Smooth muscle cell (in vitro differentiated cells): ENCODE data around the gene GLCCI1. TPM values are rescaled to one million over a fixed set of nuclear protein-coding genes. Genes with fewer than 3 reads are reported as not detected.

Experiments
- DNase-seq: peaks from one replicate; lab custom pipeline; 2025; ENCODE audit not compliant: unreplicated experiment; lab: John Stamatoyannopoulos, UW
- H2AFZ ChIP-seq: fragments of 200-600 bp; sonication (generic); 2 replicates; pipeline ENCODE4 v1.6.0; 2016; ENCODE audit warnings: antibody characterized with exemption, low read depth, mild to moderate bottlenecking
- H3F3A ChIP-seq: fragments of 200-600 bp; sonication (generic); 2 replicates; pipeline ENCODE4 v1.6.0; 2017; ENCODE audit warnings: antibody characterized with exemption, low read depth
- H3K27ac ChIP-seq: fragments of 200-600 bp; sonication (generic); 2 replicates; pipeline ENCODE4 v1.5.1; 2016; ENCODE audit warnings: low read depth, mild to moderate bottlenecking
- H3K27me3 ChIP-seq: fragments of 200-600 bp; sonication (generic); 2 replicates; pipeline ENCODE4 v1.6.1; 2016; ENCODE audit warnings: low read depth, mild to moderate bottlenecking
- H3K36me3 ChIP-seq: fragments of 200-600 bp; sonication (generic); 2 replicates; pipeline ENCODE4 v1.5.1; 2016; ENCODE audit warnings: low read depth
- H3K4me1 ChIP-seq: fragments of 200-600 bp; sonication (generic); 2 replicates; pipeline ENCODE4 v1.5.1; 2016; ENCODE audit warnings: low read depth
- H3K4me2 ChIP-seq: fragments of 200-600 bp; sonication (generic); 2 replicates; pipeline ENCODE4 v1.6.0; 2016; ENCODE audit warnings: mild to moderate bottlenecking
- H3K4me3 ChIP-seq: fragments of 200-600 bp; sonication (generic); 2 replicates; pipeline ENCODE4 v1.5.1; 2016; ENCODE audit warnings: mild to moderate bottlenecking
- H3K79me2 ChIP-seq: fragments of 200-600 bp; sonication (generic); 2 replicates; pipeline ENCODE4 v1.6.0; 2016; ENCODE audit warnings: low read depth, mild to moderate bottlenecking
- H3K9ac ChIP-seq: fragments of 200-600 bp; sonication (generic); 2 replicates; pipeline ENCODE4 v1.6.0; 2016; ENCODE audit warnings: low read depth
- H3K9me3 ChIP-seq: fragments of 200-600 bp; sonication (generic); replicated peaks from 2 replicates; pipeline ENCODE4 v1.5.1; 2016; ENCODE audit warnings: low read depth
- H4K20me1 ChIP-seq: fragments of 200-600 bp; sonication (generic); 2 replicates; pipeline ENCODE4 v1.6.0; 2016; ENCODE audit warnings: low read depth
- CTCF ChIP-seq: fragments of 200-600 bp; sonication (generic); IDR thresholded peaks from 2 replicates; pipeline ENCODE4 v1.5.1; 2017; ENCODE audit warnings: borderline replicate concordance, mild to moderate bottlenecking, antibody characterized with exemption; ENCODE audit not compliant: insufficient read depth, poor library complexity, severe bottlenecking
- WGBS: methylation state at CpG from one replicate; pipeline ENCODE4 v1.1.7; 2016; ENCODE audit warnings: low lambda C conversion rate; 5-methylcytosine and 5-hydroxymethylcytosine counted together
- polyA plus RNA-seq: library from polyadenylated mRNA; unstranded; fragments of >200 nt; fragmentation: Nextera tagmentation; extraction: Ambion mirVana; gene quantifications from 2 replicates; pipeline ENCODE4 v1.2.1, GENCODE V29; 2016
- total RNA-seq: library from RNA; depleted of rRNA; stranded (reverse); fragments of >200 nt; gene quantifications from 2 replicates; pipeline ENCODE4 v1.2.3, GENCODE V29; 2014

GLCCI1 gene
- total and polyA plus RNA-seq, 2 experiments from 2014 or later: 39.0 to 69.9 TPM

GRCh38 chr7:7965301-7965700, 3.3 kb upstream of the GLCCI1 start:
- H3K9ac ChIP-seq: no peak overlapping the region
- no peak overlapping the region for H3K4me3 ChIP-seq
- WGBS: 96% methylated on average over 1 of the region's 1 CpG

GRCh38 chr7:7966141-7966734, 2.4 kb upstream of the GLCCI1 start:
- Histone ChIP-seq H3K27me3 (no peaks in the 10 kb centered on the region), H4K20me1 (peaks cover 17% of the 10 kb centered on the region), H3F3A (no peaks in the 10 kb centered on the region), H3K9me3 (no peaks in the 10 kb centered on the region), H3K4me2 (no peak overlapping the region), H3K4me3 (no peak overlapping the region), H3K4me1 (peaks cover 3% of the 10 kb centered on the region), H2AFZ (no peak overlapping the region), H3K27ac (no peak overlapping the region), H3K9ac (no peak overlapping the region), H3K79me2 (peaks cover 23% of the 10 kb centered on the region), H3K36me3 (no peaks in the 10 kb centered on the region)
- DNase-seq: no peak
- no peak for TF ChIP-seq CTCF
- WGBS: 50% methylated on average over 3 of the region's 3 CpGs

More at GRCh38 chr7:7965301-7965700, 3.3 kb upstream of the GLCCI1 start:
- Histone ChIP-seq H3K9me3 (no peaks in the 10 kb centered on the region), H3K27ac (no peak overlapping the region), H4K20me1 (peaks cover 7% of the 10 kb centered on the region), H3K36me3 (no peaks in the 10 kb centered on the region), H3K79me2 (peaks cover 13% of the 10 kb centered on the region), H3F3A (no peaks in the 10 kb centered on the region), H3K4me2 (no peak overlapping the region), H2AFZ (no peak overlapping the region), H3K27me3 (no peaks in the 10 kb centered on the region), H3K4me1 (no peaks in the 10 kb centered on the region)
- no peak for TF ChIP-seq CTCF
- no peak for DNase-seq

GRCh38 chr7:7967886-7968543, 581 bp upstream of the GLCCI1 start:
- no peaks in the 10 kb centered on the region for H3K27me3 ChIP-seq
- whole genome bisulfite sequencing: 20% methylated on average over 14 of the region's 14 CpGs
- peaks cover 40% of the 10 kb centered on the region for H3K79me2 ChIP-seq
- H3K4me3 ChIP-seq: peak overlapping the region; percentile 82
- TF ChIP-seq CTCF: no peak
- peak overlapping the region; percentile 75 for H2AFZ ChIP-seq
- H3K9me3 ChIP-seq: no peaks in the 10 kb centered on the region
- no peak overlapping the region for H3K27ac ChIP-seq
- peak overlapping the region; percentile 90 for H3K4me2 ChIP-seq
- DNase-seq: no peak
- H3F3A ChIP-seq: no peaks in the 10 kb centered on the region
- peaks cover 21% of the 10 kb centered on the region for H3K4me1 ChIP-seq
- no peak overlapping the region for H3K9ac ChIP-seq
- H3K36me3 ChIP-seq: no peaks in the 10 kb centered on the region
- H4K20me1 ChIP-seq: peaks cover 34% of the 10 kb centered on the region
